Tibial nerve (tissue), 4 donors: Measurements from ENCODE around the gene WNT7A.

ENCODE experiments used
- EP300 ChIP-seq, 2 donors: sonication (generic); formaldehyde crosslinking; IDR thresholded peaks; one replicate each; pipeline ENCODE4 v1.6.1; 2017; ENCODE audit warnings: antibody characterized with exemption in 2 of 2, mild to moderate bottlenecking in 1 of 2
- POLR2A ChIP-seq, 2 donors: fragments of 450-650 bp; IDR thresholded peaks; one replicate each; pipeline ENCODE4 v1.6.1; 2017; ENCODE audit warnings: antibody characterized with exemption in 2 of 2, mild to moderate bottlenecking in 2 of 2, moderate library complexity in 2 of 2
- TF ChIP-seq, protein P1 (sequence below), 5 experiments: fragments of 200-600 bp in 3 of 5; fragments of 450-650 bp in 2 of 5; sonication (generic) in 3 of 5; IDR thresholded peaks; one replicate each; pipeline ENCODE4 v1.5.1; 2016 to 2019; ENCODE audit warnings: antibody characterized with exemption in 5 of 5, mild to moderate bottlenecking in 3 of 5, moderate library complexity in 2 of 5

GRCh38 chr3:13886593-13887129 lies 6.8 kb upstream of the WNT7A start:
- no peak for TF ChIP-seq POLR2A (IDR thresholded peaks at IDR 0.05)
- TF ChIP-seq, protein P1, sequence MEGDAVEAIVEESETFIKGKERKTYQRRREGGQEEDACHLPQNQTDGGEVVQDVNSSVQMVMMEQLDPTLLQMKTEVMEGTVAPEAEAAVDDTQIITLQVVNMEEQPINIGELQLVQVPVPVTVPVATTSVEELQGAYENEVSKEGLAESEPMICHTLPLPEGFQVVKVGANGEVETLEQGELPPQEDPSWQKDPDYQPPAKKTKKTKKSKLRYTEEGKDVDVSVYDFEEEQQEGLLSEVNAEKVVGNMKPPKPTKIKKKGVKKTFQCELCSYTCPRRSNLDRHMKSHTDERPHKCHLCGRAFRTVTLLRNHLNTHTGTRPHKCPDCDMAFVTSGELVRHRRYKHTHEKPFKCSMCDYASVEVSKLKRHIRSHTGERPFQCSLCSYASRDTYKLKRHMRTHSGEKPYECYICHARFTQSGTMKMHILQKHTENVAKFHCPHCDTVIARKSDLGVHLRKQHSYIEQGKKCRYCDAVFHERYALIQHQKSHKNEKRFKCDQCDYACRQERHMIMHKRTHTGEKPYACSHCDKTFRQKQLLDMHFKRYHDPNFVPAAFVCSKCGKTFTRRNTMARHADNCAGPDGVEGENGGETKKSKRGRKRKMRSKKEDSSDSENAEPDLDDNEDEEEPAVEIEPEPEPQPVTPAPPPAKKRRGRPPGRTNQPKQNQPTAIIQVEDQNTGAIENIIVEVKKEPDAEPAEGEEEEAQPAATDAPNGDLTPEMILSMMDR (IDR thresholded peaks at IDR 0.05), result no peak
- TF ChIP-seq EP300 (IDR thresholded peaks at IDR 0.05), result no peak
